GM19455 (cell line): ENCODE results near the gene CCDC183.
"Not testable (repeated sequence)": the region's sequence is repeated elsewhere in the genome, so short reads cannot be mapped to it uniquely, and the experiment has no call there.

Source experiments
- ATAC-seq: cut with Tn5 transposase; IDR thresholded peaks from one replicate; pipeline ENCODE4 v1.9.1; 2021; ENCODE audit not compliant: unreplicated experiment

CCDC183 gene

GRCh38 chr9:136784249-136784996 lies 11.7 kb upstream of the CCDC183 start:
- ATAC-seq, result no peak

DNA sequence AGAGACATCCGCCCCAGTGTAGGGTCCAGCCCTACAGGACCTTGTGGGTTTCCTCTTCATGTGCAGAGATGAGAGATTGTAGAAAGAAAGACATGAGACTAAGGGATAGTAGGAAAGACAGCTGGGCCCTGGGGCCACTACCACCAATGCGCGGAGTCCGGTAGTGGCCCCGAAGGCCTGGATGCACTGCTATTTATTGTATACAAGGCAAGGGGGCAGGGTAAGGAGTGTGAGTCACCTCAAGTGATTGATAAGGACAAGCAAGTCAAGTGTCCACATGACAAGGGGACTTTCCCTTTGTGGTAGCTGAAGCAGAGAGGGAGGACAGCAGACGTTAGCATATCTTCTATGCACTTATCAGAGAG lies 11.2 kb upstream of the CCDC183 start:
- ATAC-seq, result no peak

GRCh38 chr9:136785565-136786355 lies 10.4 kb upstream of the CCDC183 start:
- not testable (repeated sequence) for ATAC-seq

DNA sequence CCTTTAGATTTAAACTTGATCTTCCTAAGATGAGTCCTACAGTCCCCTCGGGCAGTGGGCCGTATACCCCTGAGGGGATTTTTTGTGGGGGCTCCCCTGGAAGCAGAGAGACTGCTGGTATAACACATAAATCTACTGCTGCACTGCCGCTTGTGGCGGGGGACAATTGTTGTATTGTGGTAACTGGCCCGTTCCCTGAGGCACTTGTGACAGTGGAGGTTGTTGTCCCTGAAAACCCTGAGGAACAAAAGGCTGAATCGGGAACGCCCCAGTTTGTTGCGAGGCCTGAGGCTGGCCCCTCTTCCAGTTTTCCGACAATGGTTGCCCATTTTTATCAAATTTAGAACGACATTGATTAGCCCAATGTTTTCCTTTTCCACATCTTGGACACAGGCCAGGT lies 9.7 kb upstream of the CCDC183 start:
- ATAC-seq, result no peak

- ATAC-seq, result not testable (repeated sequence)
These were observed 9.2 kb upstream of the CCDC183 start for GRCh38 chr9:136786983-136787382.

GRCh38 chr9:136787690-136788400 lies 8.3 kb upstream of the CCDC183 start:
- ATAC-seq, result no peak

DNA sequence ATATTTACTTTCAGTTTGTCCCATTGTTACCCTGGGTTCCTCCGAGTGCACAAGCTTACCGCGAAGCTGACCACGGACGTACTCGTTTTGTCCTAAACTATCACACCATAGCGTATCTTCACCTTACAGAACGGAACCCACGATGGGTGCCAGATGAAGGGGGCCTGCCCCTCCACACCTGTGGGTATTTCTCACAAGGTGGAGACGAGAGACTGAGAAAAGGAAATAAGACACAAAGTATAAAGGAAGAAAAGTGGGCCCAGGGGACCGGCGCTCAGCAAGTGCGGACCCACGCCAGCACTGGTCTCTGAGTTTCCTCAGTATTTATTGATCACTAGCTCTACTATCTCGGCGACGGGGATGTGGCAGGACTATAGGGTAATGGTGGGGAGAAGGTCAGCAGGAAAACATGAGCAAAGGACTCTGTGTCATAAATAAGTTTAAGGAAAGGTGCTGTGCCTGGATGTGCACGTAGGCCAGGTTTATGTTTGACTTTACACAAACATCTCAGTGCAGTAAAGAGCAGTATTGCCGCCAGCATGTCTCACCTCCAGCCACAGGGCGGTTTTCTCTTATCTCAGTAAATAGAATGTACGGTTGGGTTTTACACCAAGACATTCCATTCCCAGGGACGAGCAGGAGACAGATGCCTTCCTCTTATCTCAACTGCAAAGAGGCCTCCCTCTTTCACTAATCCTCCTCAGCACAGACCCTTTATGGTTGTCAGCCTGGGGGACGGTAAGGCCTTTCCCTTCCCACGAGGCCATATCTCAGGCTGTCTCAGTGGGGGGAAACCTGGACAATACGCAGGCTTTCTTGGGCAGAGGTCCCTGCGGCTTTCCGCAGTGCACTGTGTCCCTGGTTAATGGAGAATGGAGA lies 7.3 kb upstream of the CCDC183 start:
- ATAC-seq, result not testable (repeated sequence)

DNA sequence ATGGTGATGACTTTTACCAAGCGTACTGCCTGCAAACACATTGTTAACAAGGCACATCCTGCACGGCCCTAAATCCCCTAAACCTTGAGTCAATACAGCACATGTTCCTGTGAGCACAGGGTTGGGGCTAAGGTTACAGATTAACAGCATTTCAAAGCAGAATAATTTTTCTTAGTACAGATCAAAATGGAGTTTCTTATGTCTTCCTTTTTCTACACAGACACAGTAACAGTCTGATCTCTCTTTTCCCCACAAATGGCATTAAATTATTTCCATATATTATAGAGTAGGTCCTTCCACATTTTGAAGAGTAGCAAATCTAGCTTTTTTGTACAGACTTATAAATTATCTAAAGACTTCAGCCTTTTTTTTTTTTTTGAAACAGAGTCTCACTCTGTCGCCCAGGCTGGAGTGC lies 6.6 kb upstream of the CCDC183 start:
- no peak for ATAC-seq

- peak; percentile 80 for ATAC-seq
These were observed 5.3 kb upstream of the CCDC183 start, which contains the start of gene TMEM141 for GRCh38 chr9:136790640-136791515. Gene TMEM141, plus strand, starts transcription at chr9:136791344. Its CDS starts 27 bp downstream, at chr9:136791371.

GRCh38 chr9:136791516-136792276 lies 4.4 kb upstream of the CCDC183 start:
- peak; percentile 13 for ATAC-seq

- no peak for ATAC-seq
These were observed 3.6 kb upstream of the CCDC183 start for GRCh38 chr9:136792321-136793085.

- no peak for ATAC-seq
These were observed 2.8 kb upstream of the CCDC183 start for GRCh38 chr9:136793086-136793946.

DNA sequence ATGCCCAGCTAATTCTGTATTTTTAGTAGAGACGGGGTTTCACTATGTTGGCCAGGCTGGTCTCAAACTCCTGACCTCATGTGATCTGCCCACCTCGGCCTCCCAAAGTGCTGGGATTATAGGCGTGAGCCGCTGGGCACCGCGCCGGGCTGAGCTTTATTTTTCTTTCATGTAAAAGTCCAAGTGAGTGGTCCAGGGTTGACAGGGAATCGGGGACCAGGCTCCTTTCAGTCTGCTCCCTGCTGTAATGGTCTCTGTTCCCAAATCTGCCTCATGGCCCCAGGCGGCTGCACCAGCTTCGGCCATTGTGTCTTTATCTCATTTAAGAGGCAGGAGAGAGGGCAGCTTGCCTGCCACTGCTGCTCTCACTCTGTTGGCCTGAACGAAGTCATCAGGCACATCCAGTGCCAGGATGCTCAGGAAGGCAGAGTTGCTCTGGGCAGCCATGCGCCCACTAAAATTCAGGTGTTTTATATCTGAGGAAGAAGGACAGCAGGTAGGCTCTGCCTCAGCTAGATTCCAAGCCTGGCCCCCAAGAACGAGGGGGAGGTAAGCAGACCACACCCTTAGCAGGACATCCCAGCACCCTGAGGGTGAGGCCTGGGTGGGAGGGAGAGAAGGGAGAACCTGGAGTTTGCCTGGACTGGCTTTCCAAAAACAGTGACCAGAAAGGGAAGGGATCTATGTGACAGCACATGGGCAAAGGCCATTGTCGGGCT lies 1.7 kb upstream of the CCDC183 start:
- ATAC-seq, result no peak

DNA sequence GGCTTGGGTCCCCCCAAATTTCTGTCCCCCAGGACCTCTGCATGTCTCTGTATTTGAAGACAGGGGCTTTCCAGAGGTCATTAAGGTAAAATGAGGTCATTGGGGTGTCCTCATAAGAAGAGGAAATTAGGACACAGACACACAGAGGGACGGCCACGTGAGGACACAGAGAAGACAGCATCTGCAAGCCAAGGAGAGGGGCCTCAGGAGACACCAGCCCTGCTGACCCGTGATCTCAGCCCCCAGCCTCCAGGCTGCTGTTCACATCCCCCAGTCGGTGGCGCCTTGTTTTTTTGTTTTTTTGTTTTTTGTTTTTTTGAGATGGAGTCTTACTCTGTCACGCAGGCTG lies 1.2 kb upstream of the CCDC183 start:
- no peak for ATAC-seq

DNA sequence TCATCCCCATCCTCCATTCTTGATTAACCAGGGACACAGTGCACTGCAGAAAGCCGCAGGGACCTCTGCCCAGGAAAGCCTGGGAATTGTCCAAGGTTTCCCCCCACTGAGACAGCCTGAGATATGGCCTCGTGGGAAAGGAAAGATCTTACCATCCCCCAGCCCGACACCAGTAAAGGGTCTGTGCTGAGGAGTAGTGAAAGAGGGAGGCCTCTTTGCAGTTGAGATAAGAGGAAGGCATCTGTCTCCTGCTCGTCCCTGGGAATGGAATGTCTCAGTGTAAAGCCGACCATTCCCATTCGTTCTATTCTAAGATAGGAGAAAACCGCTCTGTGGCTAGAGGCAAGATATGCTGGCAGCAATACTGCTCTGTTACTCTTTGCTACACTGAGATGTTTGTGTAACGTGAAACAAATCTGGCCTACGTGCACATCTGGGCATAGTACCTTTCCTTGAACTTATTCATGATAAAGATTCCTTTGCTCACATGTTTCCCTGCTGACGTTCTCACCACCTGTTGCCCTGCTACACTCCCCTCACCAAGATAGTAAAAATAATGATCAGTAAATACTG lies 723 bp downstream of the CCDC183 start:
- not testable (repeated sequence) for ATAC-seq

GRCh38 chr9:136798708-136799078 lies 2.6 kb downstream of the CCDC183 start:
- ATAC-seq, result no peak
